DOHH2 (cell line): Measurements from ENCODE around the gene REXO1.

Source experiments
- H3F3A ChIP-seq: fragments of 200-600 bp; sonication (generic), shearing (Covaris generic); 2 replicates; pipeline ENCODE4 v1.6.0; 2016; ENCODE audit warnings: antibody characterized with exemption, mild to moderate bottlenecking; ENCODE audit not compliant: control insufficient read depth, insufficient read depth
- H3K27ac ChIP-seq: fragments of 200-600 bp; sonication (generic); 2 replicates; pipeline ENCODE4 v1.5.1; 2014; ENCODE audit warnings: low read depth, mild to moderate bottlenecking, low read length, moderate library complexity
- H3K27me3 ChIP-seq: fragments of 200-600 bp; sonication (generic); 2 replicates; pipeline ENCODE4 v1.6.1; 2014; ENCODE audit warnings: mild to moderate bottlenecking, low read length, mixed read lengths; ENCODE audit not compliant: control insufficient read depth
- H3K36me3 ChIP-seq: fragments of 200-600 bp; sonication (generic); 2 replicates; pipeline ENCODE4 v1.6.1; 2014; ENCODE audit warnings: mild to moderate bottlenecking, low read length, moderate library complexity, mixed read lengths; ENCODE audit not compliant: control insufficient read depth
- H3K4me1 ChIP-seq: fragments of 200-600 bp; sonication (generic); 2 replicates; pipeline ENCODE4 v1.6.1; 2014; ENCODE audit warnings: mild to moderate bottlenecking, low read length, mixed read lengths; ENCODE audit not compliant: control insufficient read depth
- H3K4me2 ChIP-seq: fragments of 200-600 bp; sonication (generic); 2 replicates; pipeline ENCODE4 v1.6.0; 2014; ENCODE audit warnings: mild to moderate bottlenecking, low read length, moderate library complexity
- H3K4me3 ChIP-seq: fragments of 200-600 bp; sonication (generic); 2 replicates; pipeline ENCODE4 v1.5.1; 2014; ENCODE audit warnings: mild to moderate bottlenecking, low read length, mixed read lengths
- H3K79me2 ChIP-seq: fragments of 200-600 bp; sonication (generic); 2 replicates; pipeline ENCODE4 v1.6.1; 2014; ENCODE audit warnings: mild to moderate bottlenecking, low read length, mixed read lengths; ENCODE audit not compliant: control insufficient read depth
- H3K9me2 ChIP-seq: fragments of 200-600 bp; sonication (generic); replicated peaks from 2 replicates; pipeline ENCODE4 v1.6.1; 2014; ENCODE audit warnings: mild to moderate bottlenecking, low read length, mixed read lengths; ENCODE audit not compliant: control insufficient read depth
- H3K9me3 ChIP-seq: fragments of 200-600 bp; sonication (generic); 2 replicates; pipeline ENCODE4 v1.6.1; 2014; ENCODE audit warnings: antibody characterized with exemption, low read length, mixed read lengths; ENCODE audit not compliant: control insufficient read depth, insufficient read depth
- H4K20me1 ChIP-seq: fragments of 200-600 bp; sonication (generic); 2 replicates; pipeline ENCODE4 v1.6.0; 2014; ENCODE audit warnings: low read depth, mild to moderate bottlenecking, antibody characterized with exemption, low read length, moderate library complexity; ENCODE audit not compliant: control insufficient read depth, insufficient read depth
- CTCF ChIP-seq: fragments of 200-600 bp; sonication (generic); IDR thresholded peaks from one replicate; pipeline ENCODE4 v1.5.1; 2014; ENCODE audit warnings: antibody characterized with exemption, mild to moderate bottlenecking, low read depth, low read length; ENCODE audit not compliant: poor library complexity, severe bottlenecking
- EZH2phosphoT487 ChIP-seq: fragments of 200-600 bp; sonication (generic); IDR thresholded peaks from 2 replicates; pipeline ENCODE4 v1.6.1; 2017; ENCODE audit warnings: borderline replicate concordance, mild to moderate bottlenecking, antibody characterized with exemption, low read length, moderate library complexity, mixed read lengths

Gene REXO1

GRCh38 chr19:1813192-1814182 lies 34.8 kb downstream of the REXO1 start:
- H3K27me3 ChIP-seq = no peaks in the 10 kb centered on the region
- TF ChIP-seq EZH2phosphoT487 = no peak
- peak; percentile 41 for TF ChIP-seq CTCF
- H3K9me3 ChIP-seq = no peaks in the 10 kb centered on the region
- H3K4me3 ChIP-seq = peak overlapping the region; percentile 75
- H3K4me2 ChIP-seq = peak overlapping the region; percentile 77
- H4K20me1 ChIP-seq = no peaks in the 10 kb centered on the region
- H3K4me1 ChIP-seq = peaks cover 21% of the 10 kb centered on the region
- H3K9me2 ChIP-seq = no peaks in the 10 kb centered on the region
- peaks cover 35% of the 10 kb centered on the region for H3K36me3 ChIP-seq
- peak overlapping the region; percentile 46 for H3K27ac ChIP-seq
- H3F3A ChIP-seq = no peaks in the 10 kb centered on the region
- no peaks in the 10 kb centered on the region for H3K79me2 ChIP-seq

- Histone ChIP-seq H3K27me3 (no peaks in the 10 kb centered on the region), H3K9me2 (no peaks in the 10 kb centered on the region), H3F3A (no peaks in the 10 kb centered on the region), H4K20me1 (no peaks in the 10 kb centered on the region), H3K4me3 (peak overlapping the region; percentile 75), H3K9me3 (no peaks in the 10 kb centered on the region), H3K36me3 (peaks cover 26% of the 10 kb centered on the region), H3K27ac (peak overlapping the region; percentile 46), H3K4me1 (peaks cover 21% of the 10 kb centered on the region), H3K4me2 (peak overlapping the region; percentile 77), H3K79me2 (no peaks in the 10 kb centered on the region)
- TF ChIP-seq CTCF (peak; percentile 95), EZH2phosphoT487 (no peak)
Observed at GRCh38 chr19:1812426-1813191, 35.7 kb downstream of the REXO1 start.

- Histone ChIP-seq H3K27me3 (no peaks in the 10 kb centered on the region), H3K36me3 (peaks cover 20% of the 10 kb centered on the region), H3K4me1 (peaks cover 21% of the 10 kb centered on the region), H3K27ac (peak within 1 kb of the TSS; percentile 46), H3K4me3 (peak within 1 kb of the TSS; percentile 75), H4K20me1 (no peaks in the 10 kb centered on the region), H3K4me2 (peak within 1 kb of the TSS; percentile 77), H3K9me2 (no peaks in the 10 kb centered on the region), H3K79me2 (no peaks in the 10 kb centered on the region), H3F3A (no peaks in the 10 kb centered on the region), H3K9me3 (no peaks in the 10 kb centered on the region)
- peak; percentile 68 for TF ChIP-seq CTCF
- TF ChIP-seq EZH2phosphoT487 = no peak
Observed at GRCh38 chr19:1811942-1812425, 36.3 kb downstream of the REXO1 start, which contains the start of gene ATP8B3. Gene ATP8B3, minus strand, starts transcription at chr19:1812276. Its CDS starts 540 bp downstream, at chr19:1811736.
